Adrenal gland (tissue), 5 donors: ENCODE data around the gene CACNA1B.
"Not testable (repeated sequence)": the region's sequence is repeated elsewhere in the genome, so short reads cannot be mapped to it uniquely, and the experiment has no call there.

ENCODE experiments used
- CTCF ChIP-seq, 6 experiments: fragments of 450-650 bp in 4 of 6; fragments of 200-600 bp in 2 of 6; sonication (generic) in 1 of 6; IDR thresholded peaks; 1 replicate in 5 of 6; 2 replicates in 1 of 6; pipeline versions ENCODE4 v1.5.1 to v1.8.0; 2016 to 2021; ENCODE audit warnings: antibody characterized with exemption in 6 of 6, mild to moderate bottlenecking in 2 of 6, moderate library complexity in 1 of 6
- POLR2A ChIP-seq, 2 donors: fragments of 450-650 bp; IDR thresholded peaks; one replicate each; pipeline ENCODE4 v1.6.1; 2017; ENCODE audit warnings: antibody characterized with exemption in 2 of 2, mild to moderate bottlenecking in 2 of 2, moderate library complexity in 1 of 2
- donor health status: DM: no; HTN: no; CAD: no.

GRCh38 chr9:138019514-138019913 is 141.9 kb downstream of the CACNA1B start:
- TF ChIP-seq CTCF, POLR2A (IDR thresholded peaks at IDR 0.05): not testable (repeated sequence)
